Peyer's patch (tissue), 4 donors: ENCODE data around the gene TBC1D2B. TPM values are rescaled to one million over a fixed set of nuclear protein-coding genes. Genes with fewer than 3 reads are reported as not detected.

Experiments
- DNase-seq, 3 donors: peaks; one replicate each; pipeline ENCODE4 v3.0.0-alpha.2; 2017 to 2019
- H3K27ac ChIP-seq, 4 donors: fragments of 200-600 bp; sonication (generic); one replicate each; pipeline ENCODE4 v1.5.1; 2016 to 2019
- H3K27me3 ChIP-seq, 2 donors: fragments of 200-600 bp; sonication (generic); one replicate each; pipeline ENCODE4 v1.5.1; 2019
- H3K36me3 ChIP-seq, 3 donors: fragments of 200-600 bp; sonication (generic); one replicate each; pipeline ENCODE4 v1.5.1; 2016 to 2019
- H3K4me1 ChIP-seq, 4 donors: fragments of 200-600 bp; sonication (generic); one replicate each; pipeline ENCODE4 v1.5.1; 2016 to 2019
- H3K4me3 ChIP-seq, 4 donors: fragments of 200-600 bp; sonication (generic); 1 replicate in 3 of 4; 2 replicates in 1 of 4; pipeline ENCODE4 v1.5.1; 2016 to 2019; ENCODE audit warnings: mild to moderate bottlenecking in 1 of 4
- H3K9me3 ChIP-seq, 4 donors: fragments of 200-600 bp; sonication (generic); one replicate each; pipeline ENCODE4 v1.5.1; 2016 to 2019; ENCODE audit warnings: mild to moderate bottlenecking in 1 of 4
- CTCF ChIP-seq, 6 experiments: fragments of 450-650 bp in 4 of 6; fragments of 200-600 bp in 2 of 6; sonication (generic) in 1 of 6; IDR thresholded peaks; one replicate each; pipeline ENCODE4 v1.5.1; 2017 to 2019; ENCODE audit warnings: antibody characterized with exemption in 6 of 6, mild to moderate bottlenecking in 3 of 6, moderate library complexity in 1 of 6
- POLR2A ChIP-seq, 2 donors: fragments of 450-650 bp; IDR thresholded peaks; one replicate each; pipeline ENCODE4 v1.5.1; 2017; ENCODE audit warnings: antibody characterized with exemption in 2 of 2, mild to moderate bottlenecking in 2 of 2, moderate library complexity in 2 of 2
- total RNA-seq, 4 donors: library from RNA; depleted of rRNA; stranded (reverse); fragments of >200 nt; gene quantifications; one replicate each; pipeline ENCODE4 v1.1.0, GENCODE V29; 2016

TBC1D2B gene
- total RNA-seq, 4 donors from 2014 or later: 52.9 to 94.9 (median 72.4) TPM

- TF ChIP-seq CTCF (IDR thresholded peaks at IDR 0.05) (no peak), POLR2A (IDR thresholded peaks at IDR 0.05) (no peak)
- H3K4me3 ChIP-seq: no peak overlapping the region
- peaks cover 7 to 82% (median 35%) of the 10 kb centered on the region in 4 donors for H3K4me1 ChIP-seq
- H3K27ac ChIP-seq: peak overlapping the region; percentile 28 to 73 (median 40)
- no peaks in the 10 kb centered on the region for H3K36me3 ChIP-seq
- no peak for DNase-seq
- no peaks in the 10 kb centered on the region for H3K9me3 ChIP-seq
- no peaks in the 10 kb centered on the region for H3K27me3 ChIP-seq
Measured at GRCh38 chr15:78059110-78059839, 18.2 kb downstream of the TBC1D2B start.

- Histone ChIP-seq H3K27me3 (no peaks in the 10 kb centered on the region), H3K4me3 (no peak overlapping the region), H3K9me3 (no peaks in the 10 kb centered on the region), H3K4me1 (peaks cover 7 to 76% (median 32%) of the 10 kb centered on the region in 4 donors), H3K36me3 (peaks cover 0 to 4% (median 0%) of the 10 kb centered on the region in 3 donors), H3K27ac (peak overlapping the region in 3 of 4 donors; percentile 32 to 73 (median 48))
- TF ChIP-seq POLR2A (IDR thresholded peaks at IDR 0.05) (no peak), CTCF (IDR thresholded peaks at IDR 0.05) (no peak)
- no peak for DNase-seq
Measured at GRCh38 chr15:78058401-78058935, 19.0 kb downstream of the TBC1D2B start.

- H3K27me3 ChIP-seq: no peaks in the 10 kb centered on the region
- H3K36me3 ChIP-seq: peaks cover 0 to 10% (median 0%) of the 10 kb centered on the region in 3 donors
- H3K4me1 ChIP-seq: peaks cover 7 to 75% (median 30%) of the 10 kb centered on the region in 4 donors
- H3K4me3 ChIP-seq: no peak overlapping the region
- H3K9me3 ChIP-seq: no peaks in the 10 kb centered on the region
- DNase-seq: no peak
- no peak for TF ChIP-seq CTCF (IDR thresholded peaks at IDR 0.05)
- TF ChIP-seq POLR2A (IDR thresholded peaks at IDR 0.05): no peak
- peak overlapping the region in 3 of 4 donors; percentile 68 to 73 (median 70) for H3K27ac ChIP-seq
Measured at GRCh38 chr15:78057803-78058202, 19.7 kb downstream of the TBC1D2B start.

- no peaks in the 10 kb centered on the region for H3K27me3 ChIP-seq
- TF ChIP-seq CTCF (IDR thresholded peaks at IDR 0.05) (no peak), POLR2A (IDR thresholded peaks at IDR 0.05) (no peak)
- H3K27ac ChIP-seq: peak overlapping the region; percentile 59 to 82 (median 69)
- peak in 2 of 3 donors; percentile 43 to 64 for DNase-seq
- no peak overlapping the region for H3K4me3 ChIP-seq
- H3K9me3 ChIP-seq: no peaks in the 10 kb centered on the region
- H3K36me3 ChIP-seq: peaks cover 0 to 10% (median 0%) of the 10 kb centered on the region in 3 donors
- peaks cover 7 to 74% (median 34%) of the 10 kb centered on the region in 4 donors for H3K4me1 ChIP-seq
Measured at GRCh38 chr15:78056714-78057269, 20.7 kb downstream of the TBC1D2B start.

GRCh38 chr15:78055919-78056713 lies 21.4 kb downstream of the TBC1D2B start:
- peaks cover 0 to 10% (median 0%) of the 10 kb centered on the region in 3 donors for H3K36me3 ChIP-seq
- H3K4me1 ChIP-seq: peaks cover 7 to 77% (median 39%) of the 10 kb centered on the region in 4 donors
- H3K4me3 ChIP-seq: no peak overlapping the region
- no peaks in the 10 kb centered on the region for H3K27me3 ChIP-seq
- TF ChIP-seq CTCF (IDR thresholded peaks at IDR 0.05): no peak
- TF ChIP-seq POLR2A (IDR thresholded peaks at IDR 0.05): no peak
- DNase-seq: peak in 2 of 3 donors; percentile 73 to 74
- H3K9me3 ChIP-seq: no peaks in the 10 kb centered on the region
- peak overlapping the region; percentile 59 to 82 (median 69) for H3K27ac ChIP-seq
